ENCODE results near the gene GRIK4. TPM values are rescaled to one million over a fixed set of nuclear protein-coding genes. Genes with fewer than 3 reads are reported as not detected.

Gene GRIK4
- total RNA-seq, 2 donors from 2014 or later = 0.05 to 1.7 TPM

- Histone ChIP-seq H3K27me3 (replicated peaks; ENCODE audit: insufficient read depth) (no peaks in the 10 kb centered on the region), H3K27ac (no peak overlapping the region), H3K4me3 (no peak overlapping the region), H3K4me1 (replicated peaks) (no peaks in the 10 kb centered on the region), H3K36me3 (no peaks in the 10 kb centered on the region), H3K9me3 (no peaks in the 10 kb centered on the region)
- DNase-seq (ENCODE audit: low spot score) = no peak
- WGBS = 81% methylated on average over 10 of the region's 10 CpGs
- TF ChIP-seq POLR2AphosphoS5 (IDR thresholded peaks at IDR 0.05) = no peak
- no peak for TF ChIP-seq CTCF (IDR thresholded peaks at IDR 0.05)
- TF ChIP-seq POLR2A (IDR thresholded peaks at IDR 0.05) = no peak
- intact Hi-C loops (cut with DNase I) = no loop called here
These were observed 366.3 kb downstream of the GRIK4 start for GRCh38 chr11:120877746-120878365.

- no peak for DNase-seq (ENCODE audit: low spot score)
- 93% methylated on average over 6 of the region's 6 CpGs for WGBS
- Histone ChIP-seq H3K27me3 (replicated peaks; ENCODE audit: insufficient read depth) (no peaks in the 10 kb centered on the region), H3K36me3 (no peaks in the 10 kb centered on the region), H3K9me3 (no peaks in the 10 kb centered on the region), H3K4me1 (replicated peaks) (no peaks in the 10 kb centered on the region), H3K4me3 (no peak overlapping the region), H3K27ac (no peak overlapping the region)
- TF ChIP-seq CTCF (IDR thresholded peaks at IDR 0.05) (no peak), POLR2AphosphoS5 (IDR thresholded peaks at IDR 0.05) (no peak), POLR2A (IDR thresholded peaks at IDR 0.05) (no peak)
- intact Hi-C loops (cut with DNase I) = no loop called here
These were observed 367.2 kb downstream of the GRIK4 start for GRCh38 chr11:120878781-120879180.

GRCh38 chr11:120880498-120881175 is 369.1 kb downstream of the GRIK4 start:
- no peak for DNase-seq (ENCODE audit: low spot score)
- H3K36me3 ChIP-seq = no peaks in the 10 kb centered on the region
- TF ChIP-seq POLR2AphosphoS5 (IDR thresholded peaks at IDR 0.05) (no peak), CTCF (IDR thresholded peaks at IDR 0.05) (no peak)
- no peak overlapping the region for H3K4me3 ChIP-seq
- H3K9me3 ChIP-seq = no peaks in the 10 kb centered on the region
- intact Hi-C loops (cut with DNase I) = no loop called here
- H3K27ac ChIP-seq = no peak overlapping the region
- no peaks in the 10 kb centered on the region for H3K27me3 ChIP-seq (replicated peaks; ENCODE audit: insufficient read depth)
- H3K4me1 ChIP-seq (replicated peaks) = no peaks in the 10 kb centered on the region
- 80% methylated on average over 6 of the region's 6 CpGs for WGBS

GRCh38 chr11:120881596-120881995 is 370.0 kb downstream of the GRIK4 start:
- Histone ChIP-seq H3K27ac (no peak overlapping the region), H3K4me3 (no peak overlapping the region), H3K9me3 (no peaks in the 10 kb centered on the region), H3K27me3 (replicated peaks; ENCODE audit: insufficient read depth) (no peaks in the 10 kb centered on the region), H3K36me3 (no peaks in the 10 kb centered on the region), H3K4me1 (replicated peaks) (no peaks in the 10 kb centered on the region)
- WGBS = 54% methylated on average over 4 of the region's 4 CpGs
- intact Hi-C loops (cut with DNase I) = no loop called here
- TF ChIP-seq POLR2AphosphoS5 (IDR thresholded peaks at IDR 0.05) (no peak), POLR2A (IDR thresholded peaks at IDR 0.05) (no peak), CTCF (IDR thresholded peaks at IDR 0.05) (no peak)
- no peak for DNase-seq (ENCODE audit: low spot score)

- DNase-seq (ENCODE audit: low spot score) = no peak
- Histone ChIP-seq H3K4me3 (no peak overlapping the region), H3K36me3 (no peaks in the 10 kb centered on the region), H3K27ac (no peak overlapping the region), H3K9me3 (no peaks in the 10 kb centered on the region), H3K4me1 (replicated peaks) (no peaks in the 10 kb centered on the region), H3K27me3 (replicated peaks; ENCODE audit: insufficient read depth) (no peaks in the 10 kb centered on the region)
- TF ChIP-seq POLR2A (IDR thresholded peaks at IDR 0.05) = no peak
- TF ChIP-seq POLR2AphosphoS5 (IDR thresholded peaks at IDR 0.05) = no peak
- TF ChIP-seq CTCF (IDR thresholded peaks at IDR 0.05) = no peak
- 74% methylated on average over 7 of the region's 7 CpGs for WGBS
- intact Hi-C loops (cut with DNase I) = no loop called here
These were observed 370.6 kb downstream of the GRIK4 start for GRCh38 chr11:120882175-120882574.
